NCI-H2081 treated with DMSO at 0.1 percent for 48 hours (cell line): Measurements from ENCODE around the gene EIF5.

Experiments used
- DNase-seq: peaks from one replicate; lab custom pipeline; 2025; lab: John Stamatoyannopoulos, UW

The EIF5 gene

DNA sequence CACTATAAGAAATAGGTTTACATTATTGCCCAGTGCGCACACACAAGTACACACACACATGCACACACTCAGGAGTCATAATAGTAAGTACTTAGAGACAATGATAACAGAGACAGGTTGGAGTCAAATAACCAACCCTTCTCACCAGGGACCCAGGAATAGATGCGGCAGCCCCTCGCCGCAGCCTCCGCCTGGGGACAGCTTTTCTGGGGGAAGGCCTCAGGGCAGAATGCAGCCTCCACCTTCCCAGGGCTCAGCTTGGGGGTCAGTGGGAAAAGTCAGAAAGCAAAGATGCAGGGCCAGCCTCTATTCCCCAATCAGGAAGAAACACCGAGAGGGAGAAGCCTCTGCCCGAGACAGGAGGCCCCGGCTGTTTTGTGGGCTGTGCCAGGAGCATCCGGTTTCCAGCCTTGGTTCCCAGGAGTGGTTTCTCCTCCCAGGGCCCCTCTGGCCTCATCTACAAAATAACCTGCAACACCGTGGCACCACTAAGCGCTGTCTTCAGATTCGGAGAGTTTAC is 23.4 kb upstream of the EIF5 start:
- DNase-seq: no peak

DNA sequence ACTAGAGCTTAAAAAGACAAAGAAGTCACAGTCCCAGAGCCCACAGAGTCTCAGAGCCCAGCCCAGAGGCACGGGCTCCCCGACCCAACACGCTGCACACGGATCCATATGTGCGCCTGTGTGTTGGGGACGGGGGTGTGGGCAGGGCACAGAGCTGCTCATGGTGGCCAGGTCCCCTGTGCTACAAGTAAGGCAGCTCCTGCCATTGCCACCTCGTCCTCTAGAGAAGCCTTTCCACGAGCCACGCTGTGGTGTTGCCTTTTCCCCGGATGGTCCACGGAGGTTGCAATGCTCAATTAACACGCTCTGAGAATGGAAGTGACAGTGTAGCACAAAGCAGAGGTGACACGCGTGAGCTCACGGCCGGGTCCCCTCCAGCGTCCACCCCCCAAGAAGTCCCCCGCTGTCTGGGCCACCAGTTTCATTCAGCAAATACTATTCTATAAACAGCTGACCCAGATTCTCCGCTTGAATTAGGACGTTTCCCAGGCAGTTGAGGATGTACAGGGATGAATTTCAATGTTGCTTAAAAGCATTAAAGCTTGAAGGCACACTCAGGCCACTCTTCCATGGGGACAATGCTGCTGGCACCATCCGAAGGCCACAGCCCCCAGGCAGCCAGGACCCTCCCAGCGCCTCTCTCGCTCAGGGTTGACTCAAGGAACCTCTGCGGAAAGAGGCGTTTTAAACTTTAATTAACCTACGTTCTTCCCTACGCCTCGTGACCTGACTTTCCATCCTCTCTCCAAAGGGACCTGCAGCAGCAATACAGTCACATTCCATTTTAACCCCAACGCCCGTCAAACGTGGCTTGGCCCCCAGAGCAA is 22.7 kb upstream of the EIF5 start:
- no peak for DNase-seq

DNA sequence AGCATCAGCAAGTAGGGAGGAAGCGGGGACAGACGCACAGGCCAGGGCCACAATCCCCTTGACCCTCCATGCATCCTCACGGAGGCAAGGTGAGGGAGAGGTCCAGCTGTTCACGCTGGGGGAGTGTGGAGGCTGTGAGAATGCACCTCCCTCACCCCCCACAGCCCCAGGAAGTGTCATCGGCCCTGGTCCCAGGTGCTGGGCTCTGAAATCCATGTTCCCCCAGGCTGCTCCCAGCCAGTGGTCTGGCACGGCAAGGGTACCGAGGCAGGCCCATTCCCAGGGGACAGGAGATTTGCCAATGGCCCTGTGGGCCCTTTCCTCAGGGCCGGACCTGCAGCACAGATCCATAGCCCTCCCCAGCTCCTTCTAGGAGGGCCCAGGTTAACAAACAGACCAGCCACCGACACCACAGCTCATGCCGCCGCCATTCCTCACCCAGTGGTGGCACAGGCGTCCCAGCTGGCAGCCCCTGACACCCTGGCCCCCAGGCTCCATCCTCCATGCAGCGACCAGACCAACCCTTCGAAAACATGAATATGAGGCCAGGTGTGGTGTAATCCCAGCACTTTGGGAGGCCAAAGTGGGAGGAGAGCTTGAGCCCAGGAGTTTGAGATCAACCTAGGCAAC is 21.9 kb upstream of the EIF5 start:
- DNase-seq: no peak

DNA sequence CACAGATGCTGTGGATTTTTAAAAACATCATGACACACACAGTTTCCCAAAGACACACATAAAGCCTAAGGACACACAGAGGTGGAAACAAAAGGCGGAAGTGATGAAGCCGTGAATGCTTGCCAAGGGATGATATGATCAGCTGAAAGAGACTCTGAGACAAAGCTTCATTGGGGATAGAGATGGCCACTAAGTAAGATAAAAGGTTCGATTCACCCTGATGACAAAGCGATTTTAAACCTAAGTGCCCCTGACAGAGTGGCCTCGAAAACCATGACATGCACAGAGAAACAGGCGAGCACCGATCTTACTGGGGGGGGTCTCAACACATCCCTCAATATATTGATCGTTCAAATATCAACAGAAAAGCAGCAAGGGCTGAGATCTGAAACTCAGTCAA is 20.3 kb upstream of the EIF5 start:
- DNase-seq: no peak

DNA sequence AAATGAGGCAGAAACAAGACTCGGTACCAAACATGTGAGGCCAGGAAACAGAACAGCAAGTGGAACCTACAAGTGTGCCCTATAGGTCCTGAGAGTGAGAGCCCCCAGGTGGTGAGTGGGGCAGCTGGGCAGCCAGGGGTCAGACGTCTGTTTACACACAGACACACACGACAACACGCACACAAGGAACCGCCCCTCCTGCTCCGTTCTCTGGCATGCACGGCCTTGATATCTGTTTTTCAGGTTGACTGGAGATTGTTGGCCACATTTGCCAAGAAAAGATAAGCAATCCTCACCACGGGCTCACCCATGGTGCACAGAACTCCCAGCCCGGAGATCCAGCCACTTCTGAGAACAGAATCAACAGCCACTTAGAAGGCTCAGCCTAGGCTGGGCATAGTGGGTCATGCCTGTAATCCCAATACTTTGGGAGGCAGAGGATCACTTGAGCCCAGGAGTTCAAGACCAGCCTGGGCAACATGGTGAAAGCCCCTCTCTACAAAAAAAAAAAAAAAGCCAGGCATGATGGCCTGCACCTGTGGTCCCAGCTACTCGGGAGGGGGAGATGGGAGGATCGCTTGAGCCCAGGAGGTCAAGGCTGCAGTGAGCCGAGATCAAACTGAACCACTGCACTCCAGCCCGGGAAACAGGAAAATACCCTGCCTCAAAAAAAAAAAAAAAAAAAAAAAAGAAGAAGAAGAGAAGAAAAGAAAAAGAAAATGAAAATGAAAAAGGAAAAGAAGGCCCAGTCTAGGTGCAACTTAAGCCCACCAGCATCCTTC is 19.4 kb upstream of the EIF5 start:
- no peak for DNase-seq

DNA sequence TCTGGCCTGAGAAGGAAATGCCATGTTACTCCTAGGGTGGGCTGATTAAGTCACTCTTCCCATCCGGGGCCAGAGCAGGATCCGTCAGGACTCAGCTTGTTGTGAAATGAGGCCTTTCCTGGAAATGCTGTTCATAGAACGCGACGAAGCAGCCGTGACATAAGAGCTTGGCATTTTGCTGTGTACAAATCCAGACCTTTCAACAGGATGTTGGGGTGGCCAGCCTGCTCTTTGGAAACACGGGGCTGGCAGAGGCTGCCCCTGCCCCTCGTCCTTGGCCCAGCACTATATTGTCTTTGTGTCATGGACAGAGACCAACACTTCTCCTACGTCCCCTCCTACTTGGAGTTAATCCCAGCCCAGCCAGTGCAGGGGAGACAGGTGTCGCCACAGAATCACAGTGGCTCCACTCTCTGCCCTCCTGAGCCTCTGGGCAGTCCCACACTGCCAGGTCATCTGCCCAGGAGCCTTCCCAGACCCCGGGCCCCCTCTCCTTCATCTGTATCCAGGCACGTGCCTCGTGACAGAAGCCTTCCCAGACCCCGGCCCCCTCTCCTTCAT is 18.6 kb upstream of the EIF5 start:
- DNase-seq: no peak

DNA sequence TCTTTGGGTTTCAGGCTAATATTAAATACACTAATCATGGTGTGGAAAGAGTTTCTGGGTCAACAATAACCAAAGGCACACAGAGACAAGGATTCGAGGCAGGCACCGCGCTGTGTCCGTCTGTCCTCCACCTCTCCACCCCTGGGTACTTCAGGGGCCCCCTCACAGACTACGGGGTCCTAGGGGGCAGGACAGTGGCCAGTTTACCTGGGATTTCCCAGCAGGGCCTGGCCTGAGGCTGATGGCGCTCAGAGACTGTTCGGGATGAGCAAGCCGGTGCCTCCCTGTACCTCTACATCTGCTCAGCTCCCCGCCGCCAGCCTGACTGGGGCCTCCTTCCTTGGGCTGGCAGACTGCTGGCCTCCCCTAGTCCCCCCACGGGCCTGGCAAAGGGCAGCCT is 18.1 kb upstream of the EIF5 start:
- no peak for DNase-seq

DNA sequence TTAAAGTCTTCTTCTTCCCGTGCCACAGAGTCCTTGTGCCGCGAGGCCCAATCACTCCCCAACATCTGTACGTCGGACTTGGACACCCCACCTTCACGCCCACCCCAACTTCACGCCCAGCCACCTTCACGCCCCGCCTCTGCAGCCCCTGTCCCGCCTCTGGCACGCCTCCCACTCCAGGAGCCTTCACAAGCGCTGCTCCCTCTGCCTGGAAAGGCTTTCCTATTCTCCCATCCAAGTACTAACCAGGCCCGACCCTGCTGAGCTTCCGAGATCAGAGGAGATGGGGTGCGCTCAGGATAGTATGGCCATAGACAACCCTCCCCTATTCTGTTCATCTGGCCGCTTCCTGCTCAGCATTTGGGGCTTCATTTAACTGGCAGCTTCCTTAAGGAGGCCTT is 17.3 kb upstream of the EIF5 start:
- no peak for DNase-seq

DNA sequence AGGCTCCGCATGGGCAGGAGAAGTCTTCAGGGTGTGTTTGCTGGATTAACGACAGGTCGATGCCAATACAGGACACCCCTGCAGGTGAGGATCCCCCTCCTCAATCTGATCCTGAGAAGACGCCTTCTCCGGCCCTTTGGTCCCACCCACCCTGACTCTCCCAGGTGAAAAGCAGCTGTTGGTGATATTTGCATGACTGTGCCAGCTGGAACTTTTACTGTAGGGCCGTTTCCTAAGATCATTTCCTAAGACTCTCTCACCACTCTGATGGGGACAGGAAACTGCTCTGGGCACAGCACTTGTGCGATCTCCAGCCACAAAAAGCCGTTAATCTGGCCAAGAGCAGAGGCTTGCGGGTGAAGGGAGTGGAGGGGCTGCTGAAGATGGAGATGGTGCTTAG is 16.8 kb upstream of the EIF5 start:
- DNase-seq: no peak

DNA sequence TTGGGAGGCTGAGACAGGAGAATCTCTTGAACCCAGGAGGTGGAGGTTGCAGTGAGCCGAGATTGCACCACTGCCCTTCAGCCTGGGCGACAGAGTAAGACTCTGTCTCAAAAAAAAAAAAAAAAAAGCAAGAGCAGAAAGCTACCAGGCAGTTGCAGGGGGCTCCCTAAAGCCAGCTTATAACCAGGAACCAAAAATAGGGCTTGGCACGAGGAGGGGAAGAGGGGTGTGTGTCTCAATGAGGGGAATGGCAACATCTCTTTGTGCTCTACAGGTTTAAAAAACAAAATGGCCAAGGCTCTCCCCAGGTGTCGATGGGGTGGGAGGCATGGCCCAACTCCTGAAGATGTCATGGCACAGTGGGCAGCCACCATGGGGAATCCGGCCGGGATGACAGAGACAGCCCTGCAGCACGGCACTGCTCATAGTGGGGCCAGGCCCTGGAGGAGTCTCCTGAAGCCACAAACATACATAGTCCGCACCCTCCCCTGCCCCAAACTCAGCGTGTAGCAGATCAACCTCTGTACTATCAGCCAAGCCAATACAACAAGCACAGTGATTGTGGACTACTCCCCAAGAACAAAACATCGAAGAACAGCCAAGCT is 16.0 kb upstream of the EIF5 start:
- no peak for DNase-seq

DNA sequence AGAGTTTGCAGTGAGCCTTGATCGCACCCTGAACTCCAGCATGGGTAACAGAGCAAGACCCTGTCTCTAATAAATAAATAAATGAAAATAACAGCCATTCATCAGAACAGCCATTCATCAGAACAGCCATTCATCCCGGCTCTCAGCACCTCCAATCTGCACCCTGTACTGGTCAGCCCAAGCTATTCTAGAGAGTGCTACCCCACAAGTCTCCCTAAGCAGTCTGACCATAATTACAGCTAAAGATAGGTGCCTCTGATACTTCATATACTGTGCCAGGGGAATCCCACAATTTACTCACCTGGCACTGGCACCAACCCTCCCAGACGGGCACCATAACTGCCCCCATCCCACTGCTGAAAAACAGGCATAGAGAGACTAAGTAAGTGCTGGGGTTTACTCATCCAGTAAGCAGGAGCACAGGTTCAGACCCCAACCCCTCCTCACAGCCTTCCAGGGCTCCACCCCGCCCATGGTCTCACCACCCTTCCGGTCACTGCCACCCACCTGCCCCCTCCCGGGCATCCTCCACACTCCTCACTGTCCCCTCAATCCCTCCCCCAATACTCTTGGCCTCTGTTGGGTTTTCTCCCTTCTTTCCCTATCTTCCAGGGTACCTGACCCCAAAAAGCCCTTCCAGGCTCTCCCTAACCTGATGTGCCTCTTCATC is 15.2 kb upstream of the EIF5 start:
- no peak for DNase-seq

DNA sequence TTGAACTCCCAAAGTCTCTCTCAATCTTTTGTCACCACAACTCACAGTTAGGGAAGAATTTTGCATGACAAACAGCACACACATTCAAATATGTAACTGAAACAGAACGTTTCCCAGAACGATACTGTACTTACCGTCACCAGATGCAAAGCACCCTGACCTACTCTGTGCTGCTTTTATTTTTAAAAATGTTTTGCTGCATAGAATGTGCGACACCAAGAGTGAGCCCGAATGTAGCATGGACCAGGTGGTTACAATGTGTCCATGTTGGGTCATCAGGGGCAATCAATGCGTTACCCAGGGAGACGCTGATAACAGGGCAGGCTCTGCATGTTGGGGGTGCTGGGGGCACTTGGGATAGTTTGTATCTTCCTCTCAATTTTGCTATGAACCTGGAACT is 14.6 kb upstream of the EIF5 start:
- DNase-seq: no peak

DNA sequence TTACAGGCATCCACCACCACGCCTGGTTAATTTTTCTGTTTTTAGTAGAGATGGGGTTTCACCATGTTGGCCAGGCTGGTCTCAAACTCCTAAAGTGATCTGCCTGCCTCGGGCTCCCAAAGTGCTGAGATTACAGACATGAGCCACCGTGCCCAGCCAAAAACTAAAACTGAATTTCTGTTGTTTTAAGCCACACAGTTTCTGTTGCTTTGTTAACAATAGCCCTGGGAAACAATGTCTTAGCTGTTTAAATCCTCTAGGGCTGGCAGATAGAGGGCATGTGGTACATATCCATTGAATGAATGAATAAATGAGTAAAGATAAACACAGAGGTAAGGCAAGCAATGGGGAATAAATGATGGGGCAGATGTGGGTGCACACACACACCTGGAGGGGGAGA is 8.0 kb upstream of the EIF5 start:
- DNase-seq: no peak

DNA sequence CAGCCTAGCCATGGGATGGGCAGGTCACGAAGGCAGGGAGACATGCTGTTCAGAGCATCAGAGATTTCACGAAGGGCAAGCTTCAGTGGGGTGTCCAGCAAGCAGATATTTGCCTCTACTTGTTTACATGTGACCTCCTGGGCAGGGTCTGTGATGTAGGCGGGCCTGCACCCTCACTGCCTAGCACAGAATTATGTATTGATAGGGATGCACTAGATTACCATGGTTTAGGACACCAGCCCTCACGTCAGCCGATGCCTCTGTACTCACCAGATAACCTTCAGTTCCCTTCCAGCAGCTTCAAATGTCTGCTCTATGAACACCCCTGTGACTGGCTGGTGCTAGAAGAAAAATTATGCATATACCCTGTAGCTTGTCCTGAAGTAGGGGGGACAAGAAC is 5.1 kb upstream of the EIF5 start:
- DNase-seq: no peak

DNA sequence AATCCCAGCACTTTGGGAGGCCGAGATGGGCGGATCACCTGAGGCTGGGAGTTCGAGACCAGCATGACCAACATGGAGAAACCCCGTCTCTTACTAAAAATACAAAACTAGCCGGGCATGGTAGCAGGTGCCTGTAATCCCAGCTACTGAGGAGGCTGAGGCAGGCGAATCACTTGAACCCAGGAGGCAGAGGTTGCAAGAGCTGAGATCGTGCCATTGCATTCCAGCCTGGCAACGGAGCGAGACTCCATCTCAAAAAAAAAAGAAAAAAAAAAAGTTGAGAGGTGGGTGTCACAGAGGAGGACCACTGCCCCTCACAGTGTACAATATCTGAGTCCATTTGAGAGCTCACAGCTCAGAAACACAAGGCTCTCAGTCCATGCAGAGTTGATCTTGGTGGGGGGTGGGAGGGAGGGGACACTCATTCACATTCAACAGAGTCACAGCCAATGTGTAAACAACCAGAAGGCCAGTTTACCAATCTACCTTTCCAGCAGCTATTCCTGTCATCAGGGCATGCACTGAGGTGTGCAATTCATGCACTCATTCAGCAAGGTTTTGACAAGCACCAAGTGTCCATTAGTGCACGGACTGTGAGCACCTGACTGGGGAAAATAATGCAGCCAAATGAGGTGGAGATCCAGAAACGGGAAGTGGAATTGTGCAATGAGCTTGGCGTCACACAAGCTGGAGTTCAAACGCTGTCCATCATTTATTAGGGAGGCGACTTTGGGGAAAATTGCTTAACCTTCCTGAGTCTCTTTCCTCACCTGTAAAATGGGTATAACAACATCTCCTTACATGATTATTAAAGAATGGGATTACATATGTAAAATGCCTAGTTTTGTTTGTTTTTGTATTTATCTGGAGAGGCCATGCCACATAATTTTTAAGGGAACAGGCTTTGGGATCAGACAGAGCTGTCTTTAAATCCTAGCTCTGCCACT is 4.4 kb upstream of the EIF5 start:
- no peak for DNase-seq

DNA sequence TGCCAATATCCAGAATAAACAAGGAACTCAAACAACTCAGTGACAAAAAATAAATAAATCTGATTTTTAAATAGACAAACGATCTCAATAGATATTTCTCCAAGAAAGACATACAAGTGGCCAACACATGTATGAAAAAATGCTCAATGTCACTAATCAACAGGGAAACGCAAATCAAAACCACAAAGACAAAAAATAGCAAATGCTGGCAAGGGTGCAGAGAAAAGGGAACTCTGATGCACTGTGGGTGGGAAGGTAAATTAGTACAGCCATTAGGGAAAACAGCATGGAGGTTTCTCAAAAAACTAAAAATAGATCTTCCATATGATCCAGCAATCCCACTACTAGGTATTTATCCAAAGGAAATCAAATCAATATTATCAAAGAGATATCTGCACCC is 3.5 kb upstream of the EIF5 start:
- DNase-seq: no peak

DNA sequence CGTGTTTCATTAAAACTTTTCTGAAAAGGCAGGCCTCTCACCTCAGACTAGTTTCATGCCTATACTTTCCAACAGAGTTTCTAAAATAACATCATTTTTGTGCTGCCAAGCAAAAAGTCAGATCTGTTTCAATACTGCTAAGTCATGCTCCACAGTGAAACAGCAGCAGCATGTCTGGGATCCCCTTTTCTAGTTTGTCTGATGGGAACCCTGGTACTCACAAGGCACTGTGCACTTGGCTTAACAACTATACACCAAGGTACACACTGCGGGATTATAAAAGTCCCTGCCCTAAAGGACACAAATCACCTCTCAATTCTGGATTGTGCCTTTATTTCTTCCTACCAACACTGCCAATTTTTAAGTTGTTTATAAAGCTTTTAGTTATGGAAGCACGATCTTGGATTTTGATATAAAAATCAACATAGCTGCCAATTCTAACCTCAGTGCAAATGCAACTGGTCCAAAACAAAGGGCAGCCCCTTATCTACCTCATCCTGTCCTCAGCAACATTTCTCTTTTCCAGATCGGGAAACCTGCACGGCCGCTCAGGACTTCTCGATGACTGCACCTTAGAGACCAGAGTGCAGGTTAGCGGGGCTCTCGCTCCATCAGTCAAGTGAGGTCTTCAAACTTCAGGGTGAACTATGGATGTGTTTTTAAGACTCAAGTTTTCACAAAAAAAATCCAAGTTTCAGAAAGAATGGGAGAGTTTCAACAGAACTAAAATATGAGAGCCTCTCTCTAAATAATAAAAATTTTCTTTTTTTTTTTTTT is 1.7 kb upstream of the EIF5 start:
- no peak for DNase-seq

DNA sequence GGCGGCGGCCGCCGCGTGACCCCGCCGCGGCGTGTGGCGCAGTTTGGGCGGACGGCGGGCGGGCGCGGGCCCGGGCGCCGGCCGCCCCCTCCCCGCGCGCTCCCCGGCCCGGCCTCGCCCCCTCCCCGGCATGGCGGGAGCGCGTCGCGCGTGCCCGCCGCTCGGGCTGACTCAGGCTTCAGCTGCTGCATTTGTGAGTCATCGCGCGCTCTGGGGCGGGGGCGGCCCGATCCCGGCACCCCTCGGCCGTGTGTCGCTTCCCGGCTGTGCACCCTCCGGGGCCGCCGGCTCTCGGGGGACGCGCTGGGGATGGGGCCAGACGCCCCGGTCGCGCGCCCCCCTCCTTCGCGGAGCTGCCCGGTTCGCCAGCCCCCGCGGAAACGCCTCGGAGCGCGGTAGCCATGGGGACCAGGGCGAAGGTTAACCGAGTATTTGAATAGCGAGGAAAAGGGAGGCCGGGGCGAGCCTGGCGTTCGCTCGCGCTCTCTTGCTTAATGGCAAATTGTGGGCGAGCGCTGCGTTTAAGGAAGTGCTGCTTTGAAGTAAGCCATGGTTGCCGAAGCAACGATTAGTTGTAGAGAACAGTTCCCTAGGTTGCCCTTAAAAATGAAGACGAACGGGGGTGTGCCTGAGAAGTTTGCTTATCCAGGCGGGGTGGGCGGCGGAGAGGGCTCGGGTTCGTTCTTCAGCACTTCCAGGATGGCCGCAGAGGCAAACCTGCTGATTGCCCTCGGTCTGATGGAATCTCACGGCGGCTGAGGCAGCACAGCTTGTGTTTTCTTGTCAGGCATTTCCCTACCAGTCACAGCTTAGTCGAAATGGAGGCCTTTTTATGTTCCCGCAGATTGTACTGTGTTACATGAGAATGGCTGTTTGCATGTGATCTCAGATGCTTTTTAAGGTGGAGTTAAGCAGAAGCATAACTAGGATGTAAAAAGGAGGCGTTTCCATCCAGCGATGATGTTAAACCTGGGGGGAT is 896 bp downstream of the EIF5 start:
- DNase-seq: no peak
